ENCODE data around the gene KRT80.

The KRT80 gene

DNA sequence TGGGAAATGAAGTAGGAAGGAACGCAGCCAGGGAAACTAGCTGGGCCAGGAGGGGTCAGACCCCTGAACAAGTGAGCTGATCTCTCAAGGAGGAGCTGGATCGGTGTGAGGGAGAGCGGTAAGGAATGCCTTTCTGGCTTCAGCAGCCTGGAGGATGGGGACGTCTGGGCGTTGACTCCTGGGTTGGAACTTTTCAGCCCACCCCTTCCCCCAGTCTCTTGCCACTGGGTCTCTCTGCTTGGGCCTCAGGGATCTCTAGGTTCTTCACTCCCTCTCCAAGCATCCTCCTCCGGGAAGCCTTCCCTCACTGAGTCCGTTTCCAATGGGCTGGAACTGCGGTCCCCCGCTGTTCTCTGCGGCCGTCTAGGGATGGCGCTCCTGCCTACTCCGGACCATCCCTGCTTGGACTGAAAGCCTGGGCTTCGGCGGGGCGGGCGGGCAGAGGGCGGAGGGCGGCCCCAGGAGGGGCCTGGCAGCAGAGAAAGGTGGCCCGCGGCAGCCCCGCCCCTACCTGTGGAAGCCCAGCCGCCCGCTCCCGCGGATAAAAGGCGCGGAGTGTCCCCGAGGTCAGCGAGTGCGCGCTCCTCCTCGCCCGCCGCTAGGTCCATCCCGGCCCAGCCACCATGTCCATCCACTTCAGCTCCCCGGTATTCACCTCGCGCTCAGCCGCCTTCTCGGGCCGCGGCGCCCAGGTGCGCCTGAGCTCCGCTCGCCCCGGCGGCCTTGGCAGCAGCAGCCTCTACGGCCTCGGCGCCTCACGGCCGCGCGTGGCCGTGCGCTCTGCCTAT, 41.1 kb upstream of the KRT80 start, which contains the start of gene KRT7:
KRT7 (plus strand) TSS at position 570 of the 788 bp plus-strand sequence; CDS start at position 624, 54 bp downstream.
- DNase-seq = no peak
- TF ChIP-seq POLR2A (IDR thresholded peaks at IDR 0.05; ENCODE audit: low read length) (no peak), GATA1 (IDR thresholded peaks at IDR 0.05; ENCODE audit: low read depth, low read length) (no peak)

DNA sequence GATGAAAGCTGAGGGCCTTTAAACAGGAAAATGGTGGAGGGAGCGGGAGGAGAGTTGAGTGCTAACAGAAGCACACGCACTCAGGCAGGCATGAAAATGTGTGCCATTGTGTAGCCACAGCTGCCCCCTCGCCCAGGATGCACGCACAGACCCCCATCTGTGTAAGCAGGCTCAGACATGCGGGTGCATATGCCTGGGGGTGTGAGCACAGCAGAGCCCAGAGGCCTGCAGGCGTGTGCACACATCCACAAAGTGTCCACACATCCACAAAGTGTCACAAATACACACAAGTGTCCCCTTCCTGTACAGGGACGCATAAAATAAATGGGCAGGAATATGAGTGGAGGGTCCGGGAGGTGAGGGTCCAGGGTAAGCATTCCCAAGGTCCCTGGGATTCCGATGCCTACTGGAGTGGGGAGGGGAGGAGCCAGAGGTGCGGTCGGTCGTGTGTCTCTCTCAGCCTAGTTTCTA, 40.4 kb upstream of the KRT80 start:
- DNase-seq = no peak
- TF ChIP-seq GATA1 (IDR thresholded peaks at IDR 0.05; ENCODE audit: low read depth, low read length) = no peak
- no peak for TF ChIP-seq POLR2A (IDR thresholded peaks at IDR 0.05; ENCODE audit: low read length)

DNA sequence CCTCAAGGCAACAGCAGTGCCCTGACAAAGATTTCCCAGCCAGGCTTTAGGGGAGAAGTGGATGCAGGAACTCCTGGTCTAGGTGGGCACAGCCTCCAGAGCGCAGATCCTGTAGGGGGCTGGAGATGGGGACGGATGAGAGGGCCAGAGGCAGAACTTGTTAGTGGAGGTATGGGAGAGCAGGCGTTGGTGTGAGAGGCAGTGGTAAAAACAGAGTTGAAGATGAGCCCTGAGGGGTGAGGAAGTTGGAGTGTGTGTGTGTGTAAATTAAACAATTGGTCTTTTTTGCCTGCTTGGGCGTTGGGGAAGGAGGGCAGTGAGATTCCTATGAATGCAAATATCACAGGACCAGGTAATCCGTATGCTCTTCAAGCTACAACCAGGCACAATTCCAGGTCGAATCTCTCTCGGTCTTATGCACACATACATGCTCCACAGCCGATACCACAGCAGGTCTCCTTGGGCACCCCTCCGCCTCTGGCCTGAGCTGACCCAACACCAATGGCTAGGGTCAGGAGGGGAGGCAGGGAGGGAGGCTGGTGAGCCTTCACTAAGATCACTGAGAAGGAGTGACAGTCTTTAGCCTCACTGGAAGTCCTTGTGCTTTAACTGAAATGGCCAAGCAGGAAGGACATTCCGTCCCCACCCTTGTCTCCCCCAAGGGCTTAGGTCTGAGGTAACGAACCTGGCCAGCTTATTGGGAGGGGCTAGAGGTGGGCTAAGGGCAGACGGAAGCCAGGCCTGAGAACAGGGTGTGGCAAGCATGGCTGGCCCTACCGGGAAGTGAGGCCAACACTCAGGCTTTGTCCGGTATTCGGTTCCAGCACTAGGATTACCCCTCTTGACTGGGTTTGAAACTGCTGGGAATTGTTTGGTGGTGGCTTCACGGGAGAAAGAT, 39.7 kb upstream of the KRT80 start:
- no peak for DNase-seq
- TF ChIP-seq GATA1 (IDR thresholded peaks at IDR 0.05; ENCODE audit: low read depth, low read length) (no peak), POLR2A (IDR thresholded peaks at IDR 0.05; ENCODE audit: low read length) (no peak)

DNA sequence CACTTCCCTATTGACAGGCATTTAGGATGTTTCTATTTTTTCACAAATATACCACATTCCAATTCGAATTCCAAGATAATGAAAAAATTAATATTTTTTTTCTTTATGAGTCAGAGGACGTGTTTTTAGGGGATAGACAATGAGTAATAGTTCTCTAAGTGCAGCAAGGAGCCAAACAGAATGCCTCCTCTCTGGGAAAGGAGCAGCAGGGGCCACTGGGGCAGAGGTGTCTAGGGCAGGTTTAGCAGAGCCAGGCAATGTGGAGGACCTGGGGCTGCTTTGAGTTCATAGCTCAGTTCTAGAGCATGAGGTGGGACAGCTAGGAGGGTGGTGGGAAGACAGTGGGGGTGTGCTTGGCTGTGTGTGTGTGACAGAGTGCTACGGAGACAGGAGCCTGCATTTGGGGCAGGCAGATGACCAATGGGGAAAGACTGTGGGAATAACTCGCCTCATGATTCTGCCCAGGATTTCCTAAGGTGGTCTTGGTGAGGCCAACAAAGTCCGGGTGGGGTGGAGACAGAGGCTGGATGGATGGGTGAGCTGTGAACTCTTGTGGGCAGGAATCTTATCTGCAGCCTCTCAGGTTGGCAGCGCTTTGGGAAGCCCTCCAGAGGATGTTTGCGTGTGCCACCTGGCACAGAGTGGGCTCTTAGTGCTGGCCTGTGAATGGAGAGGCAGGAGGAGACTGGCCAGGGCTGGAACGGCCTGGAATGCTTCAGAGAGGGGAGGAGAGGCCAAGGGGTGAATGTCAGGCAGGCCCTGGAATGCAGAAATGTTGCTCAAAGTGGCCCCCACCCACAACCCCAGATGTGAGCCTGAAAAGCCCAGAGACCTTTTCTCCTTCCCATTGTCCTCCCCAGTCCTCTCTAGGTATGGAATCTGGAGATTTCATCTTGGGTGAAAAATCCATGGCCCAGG, 38.8 kb upstream of the KRT80 start:
- no peak for DNase-seq
- TF ChIP-seq POLR2A (IDR thresholded peaks at IDR 0.05; ENCODE audit: low read length) (no peak), GATA1 (IDR thresholded peaks at IDR 0.05; ENCODE audit: low read depth, low read length) (no peak)

DNA sequence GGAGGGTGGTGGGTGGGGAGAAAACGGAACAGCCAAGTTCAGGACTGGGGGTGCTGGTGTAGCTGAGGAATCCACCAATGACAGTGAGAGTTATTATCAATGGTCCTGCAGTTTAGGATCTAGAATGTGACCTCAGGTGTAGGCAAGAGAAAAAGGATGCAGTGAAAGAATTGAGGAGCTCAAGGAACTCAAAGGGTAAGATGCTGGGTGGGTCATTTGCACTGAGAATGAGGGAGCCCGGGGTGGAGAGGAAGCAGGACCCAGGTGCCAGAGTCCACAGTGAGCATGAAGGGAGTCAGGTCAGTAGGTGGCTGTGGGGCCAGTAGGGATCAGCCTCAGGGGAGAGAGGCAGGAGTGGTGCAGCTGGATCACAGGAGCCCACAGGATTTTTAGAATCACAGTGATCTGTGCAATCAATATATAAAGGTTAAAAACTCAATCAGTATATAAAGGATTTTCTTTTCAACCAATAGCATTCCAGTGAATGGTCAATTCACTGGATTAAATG, 38.1 kb upstream of the KRT80 start:
- no peak for DNase-seq

DNA sequence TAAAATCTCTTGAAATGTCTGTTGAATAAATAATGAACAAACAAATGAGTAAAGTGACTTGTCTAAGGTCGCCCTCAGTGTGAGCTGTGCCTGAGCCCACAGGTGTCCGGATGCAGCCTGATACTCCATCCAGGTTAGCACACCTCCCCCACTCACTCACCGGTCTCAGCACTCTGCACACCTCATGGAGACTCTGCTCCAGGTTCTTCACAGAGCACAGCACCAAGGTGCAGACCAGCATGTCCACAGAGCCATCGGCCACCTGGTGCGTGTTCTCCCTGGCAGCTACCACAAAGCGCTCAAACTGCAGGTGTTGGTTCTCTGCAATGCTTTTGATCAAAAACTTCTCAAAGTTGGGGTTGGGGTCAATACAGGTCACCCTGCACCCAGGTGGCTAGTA, 37.1 kb upstream of the KRT80 start:
- TF ChIP-seq POLR2A (IDR thresholded peaks at IDR 0.05; ENCODE audit: low read length) (no peak), GATA1 (IDR thresholded peaks at IDR 0.05; ENCODE audit: low read depth, low read length) (no peak)
- no peak for DNase-seq

More for the DNA sequence above, 38.1 kb upstream of the KRT80 start:
- no peak for TF ChIP-seq GATA1 (IDR thresholded peaks at IDR 0.05; ENCODE audit: low read depth, low read length)

DNA sequence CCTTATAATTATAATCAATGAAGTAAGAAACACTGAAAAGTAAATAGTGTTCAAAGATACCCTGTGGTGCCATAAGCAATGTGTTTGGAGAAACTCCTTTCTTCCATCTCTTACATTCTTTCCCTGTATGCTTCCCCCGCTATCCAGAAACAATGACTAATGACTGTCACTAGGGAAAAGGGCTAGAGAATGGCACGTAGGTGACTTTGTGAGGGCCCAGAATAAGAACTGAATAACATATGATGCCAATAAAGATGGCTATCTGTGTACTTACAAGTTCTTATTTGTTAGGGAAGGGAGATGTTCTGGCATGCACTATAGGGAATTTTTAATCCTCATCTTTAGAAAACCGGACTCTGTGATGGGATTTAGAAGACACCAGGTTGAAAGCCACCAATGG, 36.6 kb upstream of the KRT80 start:
- TF ChIP-seq GATA1 (IDR thresholded peaks at IDR 0.05; ENCODE audit: low read depth, low read length) = no peak
- TF ChIP-seq POLR2A (IDR thresholded peaks at IDR 0.05; ENCODE audit: low read length) = no peak
- DNase-seq = no peak

DNA sequence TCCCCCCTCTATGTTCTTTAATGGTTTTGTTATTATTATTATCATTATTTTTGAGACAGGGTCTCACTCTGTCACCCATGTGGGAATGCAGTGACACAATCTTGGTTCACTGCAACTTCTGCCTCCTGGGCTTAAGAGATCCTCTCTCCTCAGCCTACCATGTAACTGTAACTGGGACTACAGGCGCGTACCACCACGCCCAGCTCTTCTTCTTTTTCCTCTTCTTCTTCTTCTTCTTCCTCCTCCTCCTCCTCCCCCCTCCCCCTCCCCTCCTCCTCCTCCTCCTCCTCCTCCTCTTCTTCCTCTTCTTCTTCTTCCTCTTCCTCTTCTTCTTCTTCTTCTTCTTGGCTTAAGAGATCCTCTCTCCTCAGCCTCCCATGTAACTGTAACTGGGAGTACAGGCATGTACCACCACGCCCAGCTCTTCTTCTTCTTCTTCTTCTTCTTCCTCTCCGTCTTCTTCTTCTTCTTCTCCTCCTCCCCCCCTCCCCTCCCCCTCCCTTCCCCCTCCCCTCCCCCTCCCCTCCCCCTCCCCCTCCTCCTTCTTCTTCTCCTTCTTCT, 35.9 kb upstream of the KRT80 start:
- DNase-seq = no peak
- no peak for TF ChIP-seq POLR2A (IDR thresholded peaks at IDR 0.05; ENCODE audit: low read length)
- no peak for TF ChIP-seq GATA1 (IDR thresholded peaks at IDR 0.05; ENCODE audit: low read depth, low read length)

DNA sequence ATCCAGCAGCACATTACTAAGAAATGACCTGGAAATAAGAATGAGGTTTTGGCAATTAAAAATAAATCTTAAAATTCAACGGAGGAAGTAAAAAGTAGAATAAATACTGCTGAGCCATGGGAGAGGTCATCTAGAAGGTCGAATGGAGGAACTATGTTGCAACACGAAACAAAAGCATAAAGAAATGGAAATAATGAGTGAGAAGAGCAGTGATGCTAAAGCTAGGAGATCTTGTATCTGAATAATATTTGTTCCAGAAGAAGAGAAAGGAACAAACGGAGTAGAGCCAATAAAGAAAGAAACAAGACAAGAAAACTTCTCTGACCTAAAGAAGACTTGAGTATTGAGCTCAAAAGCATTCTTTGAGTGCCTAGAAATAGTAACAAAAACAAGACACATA, 34.6 kb upstream of the KRT80 start:
- DNase-seq = no peak
- TF ChIP-seq GATA1 (IDR thresholded peaks at IDR 0.05; ENCODE audit: low read depth, low read length) (no peak), POLR2A (IDR thresholded peaks at IDR 0.05; ENCODE audit: low read length) (no peak)

DNA sequence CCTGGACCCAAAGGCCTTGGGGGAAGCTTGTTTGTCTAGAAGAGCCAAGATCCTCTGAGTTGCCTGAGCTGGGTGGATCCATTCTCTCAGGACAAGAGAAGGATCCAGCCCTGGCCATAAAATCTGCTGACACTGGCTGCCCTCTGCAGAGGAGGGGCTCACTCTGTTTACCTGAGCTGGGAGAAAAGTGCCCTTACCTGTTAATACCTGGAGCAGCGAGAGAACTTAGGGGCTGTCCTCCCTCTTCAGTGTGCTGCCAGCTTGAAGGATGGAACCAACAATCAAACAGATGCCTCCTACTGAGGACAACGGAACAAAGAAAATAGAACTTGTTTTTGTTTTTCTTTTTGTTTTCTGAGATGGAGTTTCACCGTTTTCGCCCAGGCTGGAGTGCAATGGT, 33.9 kb upstream of the KRT80 start:
- TF ChIP-seq POLR2A (IDR thresholded peaks at IDR 0.05; ENCODE audit: low read length) (no peak), GATA1 (IDR thresholded peaks at IDR 0.05; ENCODE audit: low read depth, low read length) (no peak)
- no peak for DNase-seq

DNA sequence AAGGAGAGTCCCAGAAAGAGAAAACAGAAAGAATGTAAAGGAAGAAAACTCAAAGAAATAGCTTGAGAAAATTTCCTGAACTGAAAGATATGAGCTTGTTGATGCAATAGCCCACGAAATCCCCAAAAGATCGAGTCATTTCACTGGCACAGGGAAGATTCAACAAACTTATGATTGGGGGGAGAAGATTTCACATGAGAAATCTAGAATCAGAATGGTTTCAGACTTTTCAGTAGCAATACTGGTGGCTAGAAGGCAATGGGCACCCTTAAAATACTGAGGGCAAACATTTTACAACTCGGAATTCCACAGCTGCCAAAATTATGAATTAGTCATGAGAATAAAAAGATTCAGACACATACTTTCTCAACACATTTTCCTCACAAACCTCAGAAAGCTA, 32.3 kb upstream of the KRT80 start:
- TF ChIP-seq POLR2A (IDR thresholded peaks at IDR 0.05; ENCODE audit: low read length) = no peak
- TF ChIP-seq GATA1 (IDR thresholded peaks at IDR 0.05; ENCODE audit: low read depth, low read length) = no peak
- DNase-seq = no peak

DNA sequence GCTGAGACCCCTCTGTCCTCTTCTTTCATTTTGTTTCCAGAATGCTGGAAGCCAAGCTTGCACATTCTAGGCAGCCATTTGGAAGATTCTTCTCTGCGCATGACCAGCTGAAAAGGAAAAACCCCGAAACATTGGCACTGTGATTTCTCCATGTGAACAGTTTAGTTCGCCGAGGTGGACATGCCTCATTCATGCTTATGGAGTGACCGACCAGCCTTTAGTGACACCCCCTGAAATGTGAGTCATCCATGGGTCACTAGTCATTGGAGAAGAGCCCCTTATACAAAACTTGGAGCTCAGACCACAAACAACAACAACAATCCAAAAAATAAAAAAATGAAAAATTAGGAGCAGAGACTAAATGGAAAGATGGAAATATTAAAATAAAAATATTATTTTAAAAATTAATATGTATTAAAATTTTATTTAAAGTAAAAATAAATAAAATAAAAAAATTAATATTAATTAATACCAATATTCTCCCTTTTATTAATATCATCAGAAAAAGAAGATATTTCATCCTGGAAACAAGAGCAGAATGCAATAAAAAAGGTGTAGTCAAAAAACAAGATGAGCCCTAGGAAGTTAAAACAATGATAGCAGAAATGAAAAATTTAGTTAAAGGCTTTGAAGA, 31.7 kb upstream of the KRT80 start:
- no peak for DNase-seq
- TF ChIP-seq POLR2A (IDR thresholded peaks at IDR 0.05; ENCODE audit: low read length) (no peak), GATA1 (IDR thresholded peaks at IDR 0.05; ENCODE audit: low read depth, low read length) (no peak)

Measured in erythroblast (primary cell).